Neural cell (in vitro differentiated cells): ENCODE results near the gene KDM3B.

Source experiments
- EP300 ChIP-seq: fragments of 450-650 bp; conservative IDR thresholded peaks from 2 replicates; pipeline ENCODE4 v1.6.1; 2014; ENCODE audit warnings: antibody characterized with exemption, mild to moderate bottlenecking, moderate library complexity; ENCODE audit not compliant: poor library complexity, severe bottlenecking
- EZH2 ChIP-seq: fragments of 200-600, 300-800 bp; shearing (Covaris generic), sonication (generic); IDR thresholded peaks from 2 replicates; pipeline ENCODE4 v1.6.1; 2014; ENCODE audit warnings: antibody characterized with exemption, low read length, borderline replicate concordance, mild to moderate bottlenecking; ENCODE audit not compliant: insufficient read depth, poor library complexity, severe bottlenecking
- POLR2AphosphoS5 ChIP-seq: IDR thresholded peaks from 2 replicates; pipeline ENCODE4 v1.6.1; 2012
- RAD21 ChIP-seq: fragments of 450-650 bp; conservative IDR thresholded peaks from 2 replicates; pipeline ENCODE4 v1.6.1; 2014; ENCODE audit warnings: antibody characterized with exemption, mild to moderate bottlenecking, moderate library complexity
- SMC3 ChIP-seq: fragments of 450-650 bp; conservative IDR thresholded peaks from 2 replicates; pipeline ENCODE4 v1.6.1; 2014; ENCODE audit warnings: antibody characterized with exemption, mild to moderate bottlenecking, moderate library complexity; ENCODE audit not compliant: poor library complexity
- TF ChIP-seq, protein P1 (sequence below): fragments of 450-650 bp; IDR thresholded peaks from 2 replicates; pipeline ENCODE4 v1.5.1; 2014; ENCODE audit warnings: antibody characterized with exemption, mild to moderate bottlenecking, moderate library complexity; ENCODE audit not compliant: poor library complexity, severe bottlenecking
- TF ChIP-seq, protein P2 (sequence below): IDR thresholded peaks from 2 replicates; pipeline ENCODE4 v1.6.1; 2012; ENCODE audit warnings: borderline replicate concordance

DNA sequence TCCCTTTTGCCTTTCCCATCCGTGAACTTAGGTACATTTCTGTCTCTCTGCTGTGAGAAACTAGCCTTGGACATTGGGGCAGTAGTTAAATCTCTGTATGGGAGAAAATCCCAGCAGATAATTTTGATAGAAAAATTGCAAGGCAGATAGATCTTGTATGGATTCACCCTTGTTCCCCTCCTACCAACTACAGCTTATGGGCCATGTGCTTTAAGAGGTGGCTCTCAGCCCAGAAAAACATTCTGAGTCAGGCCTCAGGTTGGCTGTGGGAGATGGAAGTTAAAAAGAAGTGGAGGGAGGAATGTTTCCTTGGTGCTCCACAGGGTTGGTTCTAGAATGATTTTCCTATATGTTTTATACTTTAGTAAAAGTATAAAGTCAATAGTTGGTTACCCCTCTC is 1.4 kb upstream of the KDM3B start:
- TF ChIP-seq, protein P1, sequence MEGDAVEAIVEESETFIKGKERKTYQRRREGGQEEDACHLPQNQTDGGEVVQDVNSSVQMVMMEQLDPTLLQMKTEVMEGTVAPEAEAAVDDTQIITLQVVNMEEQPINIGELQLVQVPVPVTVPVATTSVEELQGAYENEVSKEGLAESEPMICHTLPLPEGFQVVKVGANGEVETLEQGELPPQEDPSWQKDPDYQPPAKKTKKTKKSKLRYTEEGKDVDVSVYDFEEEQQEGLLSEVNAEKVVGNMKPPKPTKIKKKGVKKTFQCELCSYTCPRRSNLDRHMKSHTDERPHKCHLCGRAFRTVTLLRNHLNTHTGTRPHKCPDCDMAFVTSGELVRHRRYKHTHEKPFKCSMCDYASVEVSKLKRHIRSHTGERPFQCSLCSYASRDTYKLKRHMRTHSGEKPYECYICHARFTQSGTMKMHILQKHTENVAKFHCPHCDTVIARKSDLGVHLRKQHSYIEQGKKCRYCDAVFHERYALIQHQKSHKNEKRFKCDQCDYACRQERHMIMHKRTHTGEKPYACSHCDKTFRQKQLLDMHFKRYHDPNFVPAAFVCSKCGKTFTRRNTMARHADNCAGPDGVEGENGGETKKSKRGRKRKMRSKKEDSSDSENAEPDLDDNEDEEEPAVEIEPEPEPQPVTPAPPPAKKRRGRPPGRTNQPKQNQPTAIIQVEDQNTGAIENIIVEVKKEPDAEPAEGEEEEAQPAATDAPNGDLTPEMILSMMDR = no peak
- TF ChIP-seq POLR2AphosphoS5 (no peak), EZH2 (no peak), EP300 (no peak), SMC3 (no peak), RAD21 (no peak)
- TF ChIP-seq, protein P2, sequence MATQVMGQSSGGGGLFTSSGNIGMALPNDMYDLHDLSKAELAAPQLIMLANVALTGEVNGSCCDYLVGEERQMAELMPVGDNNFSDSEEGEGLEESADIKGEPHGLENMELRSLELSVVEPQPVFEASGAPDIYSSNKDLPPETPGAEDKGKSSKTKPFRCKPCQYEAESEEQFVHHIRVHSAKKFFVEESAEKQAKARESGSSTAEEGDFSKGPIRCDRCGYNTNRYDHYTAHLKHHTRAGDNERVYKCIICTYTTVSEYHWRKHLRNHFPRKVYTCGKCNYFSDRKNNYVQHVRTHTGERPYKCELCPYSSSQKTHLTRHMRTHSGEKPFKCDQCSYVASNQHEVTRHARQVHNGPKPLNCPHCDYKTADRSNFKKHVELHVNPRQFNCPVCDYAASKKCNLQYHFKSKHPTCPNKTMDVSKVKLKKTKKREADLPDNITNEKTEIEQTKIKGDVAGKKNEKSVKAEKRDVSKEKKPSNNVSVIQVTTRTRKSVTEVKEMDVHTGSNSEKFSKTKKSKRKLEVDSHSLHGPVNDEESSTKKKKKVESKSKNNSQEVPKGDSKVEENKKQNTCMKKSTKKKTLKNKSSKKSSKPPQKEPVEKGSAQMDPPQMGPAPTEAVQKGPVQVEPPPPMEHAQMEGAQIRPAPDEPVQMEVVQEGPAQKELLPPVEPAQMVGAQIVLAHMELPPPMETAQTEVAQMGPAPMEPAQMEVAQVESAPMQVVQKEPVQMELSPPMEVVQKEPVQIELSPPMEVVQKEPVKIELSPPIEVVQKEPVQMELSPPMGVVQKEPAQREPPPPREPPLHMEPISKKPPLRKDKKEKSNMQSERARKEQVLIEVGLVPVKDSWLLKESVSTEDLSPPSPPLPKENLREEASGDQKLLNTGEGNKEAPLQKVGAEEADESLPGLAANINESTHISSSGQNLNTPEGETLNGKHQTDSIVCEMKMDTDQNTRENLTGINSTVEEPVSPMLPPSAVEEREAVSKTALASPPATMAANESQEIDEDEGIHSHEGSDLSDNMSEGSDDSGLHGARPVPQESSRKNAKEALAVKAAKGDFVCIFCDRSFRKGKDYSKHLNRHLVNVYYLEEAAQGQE = no peak
